Kidney (tissue), 14 donors: ENCODE data around the gene MST1R. TPM values are rescaled to one million over a fixed set of nuclear protein-coding genes. Genes with fewer than 3 reads are reported as not detected.

Experiments used
- DNase-seq, 5 donors: peaks; one replicate each; pipeline ENCODE4 v3.0.0-alpha.2; 2013 to 2020
- FAIRE-seq: peaks from 2 replicates; lab custom pipeline; 2012; peaks lifted over from hg19 to GRCh38; lab: Jason Lieb, UNC
- H3K27ac ChIP-seq, 2 donors: one replicate each; pipeline ENCODE4 v1.7.0; 2013; ENCODE audit warnings: low read depth in 2 of 2, low read length in 2 of 2, inconsistent platforms in 1 of 2
- H3K27me3 ChIP-seq: one replicate; pipeline ENCODE4 v1.7.1; 2013; ENCODE audit warnings: low read length, inconsistent platforms; ENCODE audit not compliant: control insufficient read depth, insufficient read depth
- H3K36me3 ChIP-seq, 3 donors: one replicate each; pipeline versions ENCODE4 v1.7.0 to v1.7.1; 2013; ENCODE audit warnings: low read length in 3 of 3, control low read depth in 1 of 3, inconsistent platforms in 1 of 3; ENCODE audit not compliant: insufficient read depth in 3 of 3, control insufficient read depth in 2 of 3
- H3K4me1 ChIP-seq, 3 donors: one replicate each; pipeline versions ENCODE4 v1.7.0 to v1.7.1; 2013; ENCODE audit warnings: low read length in 3 of 3, inconsistent platforms in 1 of 3, low read depth in 1 of 3; ENCODE audit not compliant: control insufficient read depth in 2 of 3, insufficient read depth in 2 of 3
- H3K4me3 ChIP-seq, 3 donors: one replicate each; pipeline versions ENCODE4 v1.7.0 to v1.8.1; 2013; ENCODE audit warnings: low read length in 3 of 3, control low read depth in 1 of 3, inconsistent platforms in 1 of 3
- H3K9ac ChIP-seq, 3 donors: one replicate each; pipeline versions ENCODE4 v1.7.0 to v1.7.1; 2013; ENCODE audit warnings: low read length in 3 of 3, control low read depth in 1 of 3, inconsistent platforms in 1 of 3
- H3K9me3 ChIP-seq, 3 donors: one replicate each; pipeline versions ENCODE4 v1.7.0 to v1.7.1; 2013; ENCODE audit warnings: low read length in 3 of 3, control low read depth in 1 of 3, inconsistent platforms in 1 of 3; ENCODE audit not compliant: control insufficient read depth in 2 of 3, insufficient read depth in 1 of 3
- CTCF ChIP-seq: IDR thresholded peaks from 3 replicates; pipeline ENCODE4 v1.5.1; 2012; ENCODE audit warnings: mild to moderate bottlenecking, moderate library complexity, borderline replicate concordance; ENCODE audit not compliant: insufficient read depth; ENCODE audit errors: extremely low read depth
- intact Hi-C: fragments of 100-400 bp; cut with DNase I; formaldehyde crosslinking; loops from one replicate; pipeline ENCODE4 v1.11.1; 2022
- polyA plus RNA-seq: library from polyadenylated mRNA; stranded (reverse); fragments of 350-450 nt; fragmentation: Illumina TruSeq; extraction: RNeasy Lipid Tissue Mini Kit (QIAGEN cat#74804); gene quantifications from one replicate; pipeline ENCODE4 v1.2.3, GENCODE V29; 2014; ENCODE audit warnings: low read depth, low replicate concordance; ENCODE audit not compliant: insufficient read depth
- total RNA-seq: library from RNA; stranded (reverse); fragmentation: NEBNext Ultra II Directional; extraction: Animal tissue kit (Norgen Biotek cat#: 25700); gene quantifications from one replicate; pipeline ENCODE4 v1.2.1, GENCODE V29; 2021
- donor health status: control.
- donor health status: control.
- donor health status: control.
- donor health status: control.
- donor health status: control.
- donor health status: DM: yes; HTN: yes; CAD: no.
- donor health status: Normal renal cell carcinoma (clear cell type).

MST1R gene
- total and polyA plus RNA-seq, 2 donors from 2014 or later = 0.30 to 29.6 TPM

- Histone ChIP-seq H3K4me1 (no peaks in the 10 kb centered on the region), H3K36me3 (no peaks in the 10 kb centered on the region), H3K4me3 (no peak overlapping the region), H3K9me3 (no peaks in the 10 kb centered on the region), H3K9ac (no peak overlapping the region), H3K27me3 (no peaks in the 10 kb centered on the region), H3K27ac (no peak overlapping the region)
- FAIRE-seq = no peak
- intact Hi-C loops = no loop called here
- TF ChIP-seq CTCF = no peak
- no peak for DNase-seq
Measured at GRCh38 chr3:49889296-49889695, 14.4 kb downstream of the MST1R start.

GRCh38 chr3:49886922-49887265 is 16.8 kb downstream of the MST1R start:
- no peaks in the 10 kb centered on the region for H3K4me1 ChIP-seq
- no peaks in the 10 kb centered on the region for H3K36me3 ChIP-seq
- FAIRE-seq (no peak), DNase-seq (no peak)
- intact Hi-C loops = no loop called here
- no peaks in the 10 kb centered on the region for H3K9me3 ChIP-seq
- no peak for TF ChIP-seq CTCF
- H3K27me3 ChIP-seq = no peaks in the 10 kb centered on the region
- H3K9ac ChIP-seq = no peak overlapping the region
- H3K4me3 ChIP-seq = no peak overlapping the region
- H3K27ac ChIP-seq = no peak overlapping the region

GRCh38 chr3:49883998-49884397 is 19.7 kb downstream of the MST1R start:
- FAIRE-seq (no peak), DNase-seq (no peak)
- no peaks in the 10 kb centered on the region for H3K36me3 ChIP-seq
- H3K27me3 ChIP-seq = no peaks in the 10 kb centered on the region
- intact Hi-C loops = no loop called here
- no peaks in the 10 kb centered on the region for H3K4me1 ChIP-seq
- H3K4me3 ChIP-seq = no peak overlapping the region
- TF ChIP-seq CTCF = no peak
- no peaks in the 10 kb centered on the region for H3K9me3 ChIP-seq
- H3K27ac ChIP-seq = no peak overlapping the region
- H3K9ac ChIP-seq = no peak overlapping the region

GRCh38 chr3:49882166-49882565 is 21.5 kb downstream of the MST1R start:
- Histone ChIP-seq H3K36me3 (no peaks in the 10 kb centered on the region), H3K4me3 (no peak overlapping the region), H3K9ac (no peak overlapping the region), H3K27me3 (no peaks in the 10 kb centered on the region), H3K4me1 (no peaks in the 10 kb centered on the region), H3K9me3 (no peaks in the 10 kb centered on the region), H3K27ac (no peak overlapping the region)
- intact Hi-C loops = no loop called here
- no peak for FAIRE-seq
- peak in 3 of 5 donors; percentile 29 to 64 (median 32) for DNase-seq
- no peak for TF ChIP-seq CTCF
